Suprapubic skin (tissue), 3 donors: Measurements from ENCODE around the gene PDC.

Experiments
- POLR2A ChIP-seq, 2 donors: fragments of 450-650 bp; IDR thresholded peaks; one replicate each; pipeline ENCODE4 v1.6.1; 2017; ENCODE audit warnings: antibody characterized with exemption in 2 of 2, mild to moderate bottlenecking in 2 of 2, moderate library complexity in 2 of 2
- TF ChIP-seq, protein P1 (sequence below), 2 donors: fragments of 200-600 bp in 1 of 2; fragments of 450-650 bp in 1 of 2; sonication (generic) in 1 of 2; IDR thresholded peaks; one replicate each; pipeline ENCODE4 v1.5.1; 2016 to 2019; ENCODE audit warnings: antibody characterized with exemption in 2 of 2, mild to moderate bottlenecking in 1 of 2, moderate library complexity in 1 of 2

GRCh38 chr1:186473047-186473446 lies 12.1 kb upstream of the PDC start:
- TF ChIP-seq POLR2A (IDR thresholded peaks at IDR 0.05), result no peak
- TF ChIP-seq, protein P1, sequence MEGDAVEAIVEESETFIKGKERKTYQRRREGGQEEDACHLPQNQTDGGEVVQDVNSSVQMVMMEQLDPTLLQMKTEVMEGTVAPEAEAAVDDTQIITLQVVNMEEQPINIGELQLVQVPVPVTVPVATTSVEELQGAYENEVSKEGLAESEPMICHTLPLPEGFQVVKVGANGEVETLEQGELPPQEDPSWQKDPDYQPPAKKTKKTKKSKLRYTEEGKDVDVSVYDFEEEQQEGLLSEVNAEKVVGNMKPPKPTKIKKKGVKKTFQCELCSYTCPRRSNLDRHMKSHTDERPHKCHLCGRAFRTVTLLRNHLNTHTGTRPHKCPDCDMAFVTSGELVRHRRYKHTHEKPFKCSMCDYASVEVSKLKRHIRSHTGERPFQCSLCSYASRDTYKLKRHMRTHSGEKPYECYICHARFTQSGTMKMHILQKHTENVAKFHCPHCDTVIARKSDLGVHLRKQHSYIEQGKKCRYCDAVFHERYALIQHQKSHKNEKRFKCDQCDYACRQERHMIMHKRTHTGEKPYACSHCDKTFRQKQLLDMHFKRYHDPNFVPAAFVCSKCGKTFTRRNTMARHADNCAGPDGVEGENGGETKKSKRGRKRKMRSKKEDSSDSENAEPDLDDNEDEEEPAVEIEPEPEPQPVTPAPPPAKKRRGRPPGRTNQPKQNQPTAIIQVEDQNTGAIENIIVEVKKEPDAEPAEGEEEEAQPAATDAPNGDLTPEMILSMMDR (IDR thresholded peaks at IDR 0.05), result no peak
